Measurements from ENCODE around the gene TNFRSF6B.

DNA sequence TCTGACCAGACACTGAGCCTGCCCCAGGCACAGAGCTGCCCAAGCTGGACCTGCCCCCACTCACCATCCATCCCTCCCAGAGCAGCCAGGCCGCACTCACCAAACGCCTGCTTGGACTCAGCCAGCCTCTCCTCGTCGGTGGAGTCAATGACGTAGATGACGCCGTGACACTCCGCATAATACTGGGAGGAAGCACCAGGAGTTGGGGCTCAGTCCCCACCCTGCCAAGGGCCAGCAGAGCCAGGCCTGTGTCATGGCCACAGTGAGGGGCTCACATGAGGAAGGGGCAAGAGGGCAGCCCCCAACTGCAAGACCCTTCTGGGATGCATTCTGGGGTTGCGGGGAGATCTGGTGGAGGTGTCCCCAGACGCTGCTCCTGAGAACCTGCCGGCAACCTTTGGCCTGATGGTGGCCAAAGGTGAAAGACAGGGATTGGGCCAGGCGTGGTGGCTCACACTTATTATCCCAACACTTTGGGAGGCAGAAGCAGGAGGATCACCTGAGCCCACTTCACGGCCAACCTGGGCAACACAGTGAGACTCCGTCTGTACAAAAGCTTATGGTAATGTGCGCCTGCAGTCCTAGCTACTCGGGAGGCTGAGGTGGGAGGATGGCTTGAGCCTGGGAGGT is 5.7 kb downstream of the TNFRSF6B start:
- TF ChIP-seq POLR2AphosphoS5 (IDR thresholded peaks at IDR 0.05) (no peak), POLR2A (IDR thresholded peaks at IDR 0.05) (no peak)
- TF ChIP-seq, protein P1, sequence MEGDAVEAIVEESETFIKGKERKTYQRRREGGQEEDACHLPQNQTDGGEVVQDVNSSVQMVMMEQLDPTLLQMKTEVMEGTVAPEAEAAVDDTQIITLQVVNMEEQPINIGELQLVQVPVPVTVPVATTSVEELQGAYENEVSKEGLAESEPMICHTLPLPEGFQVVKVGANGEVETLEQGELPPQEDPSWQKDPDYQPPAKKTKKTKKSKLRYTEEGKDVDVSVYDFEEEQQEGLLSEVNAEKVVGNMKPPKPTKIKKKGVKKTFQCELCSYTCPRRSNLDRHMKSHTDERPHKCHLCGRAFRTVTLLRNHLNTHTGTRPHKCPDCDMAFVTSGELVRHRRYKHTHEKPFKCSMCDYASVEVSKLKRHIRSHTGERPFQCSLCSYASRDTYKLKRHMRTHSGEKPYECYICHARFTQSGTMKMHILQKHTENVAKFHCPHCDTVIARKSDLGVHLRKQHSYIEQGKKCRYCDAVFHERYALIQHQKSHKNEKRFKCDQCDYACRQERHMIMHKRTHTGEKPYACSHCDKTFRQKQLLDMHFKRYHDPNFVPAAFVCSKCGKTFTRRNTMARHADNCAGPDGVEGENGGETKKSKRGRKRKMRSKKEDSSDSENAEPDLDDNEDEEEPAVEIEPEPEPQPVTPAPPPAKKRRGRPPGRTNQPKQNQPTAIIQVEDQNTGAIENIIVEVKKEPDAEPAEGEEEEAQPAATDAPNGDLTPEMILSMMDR (IDR thresholded peaks at IDR 0.05 in 8 of 11, conservative IDR thresholded peaks at IDR 0.05 in 3 of 11): no peak
